DMS114 treated with DMSO at 0.1 percent for 48 hours (cell line): Measurements from ENCODE around the gene IPP.
"Not testable (repeated sequence)": the region's sequence is repeated elsewhere in the genome, so short reads cannot be mapped to it uniquely, and the experiment has no call there.

ENCODE experiments used
- DNase-seq: peaks from one replicate; lab custom pipeline; 2025; ENCODE audit not compliant: unreplicated experiment; lab: John Stamatoyannopoulos, UW

Gene IPP

DNA sequence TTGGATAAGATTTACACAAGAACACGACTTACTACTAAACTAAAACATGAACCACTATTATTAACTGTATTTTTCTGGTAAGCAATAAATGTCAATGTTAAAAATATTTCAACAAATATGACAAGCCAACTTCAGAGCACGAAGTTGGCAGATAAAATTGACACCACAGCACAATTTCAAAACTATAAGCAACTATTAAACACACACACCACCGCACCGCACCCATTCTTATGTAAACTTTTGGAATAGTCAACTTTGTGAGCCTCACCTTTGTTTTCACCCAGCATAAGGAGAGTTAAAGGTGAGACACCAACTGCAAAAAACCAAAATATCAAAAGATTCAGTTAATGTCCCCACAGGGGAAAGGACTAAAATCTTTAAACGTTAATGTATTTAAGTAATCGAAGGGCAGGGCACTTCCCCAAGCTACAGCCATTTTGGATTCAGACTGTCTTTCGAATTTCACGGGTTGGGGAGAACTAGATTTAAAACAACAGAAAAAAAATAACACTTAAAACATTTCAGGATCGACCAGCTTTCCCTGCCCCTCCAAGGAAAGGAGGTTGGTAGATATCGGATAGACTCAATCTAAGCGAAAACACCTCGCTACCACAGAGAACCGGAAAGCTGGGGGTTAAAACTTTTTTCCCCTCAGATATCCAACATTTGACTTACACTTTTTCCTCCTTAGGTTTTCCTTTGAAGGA lies 65.0 kb downstream of the IPP start:
- DNase-seq = no peak

GRCh38 chr1:45684402-45684801 lies 66.1 kb downstream of the IPP start:
- no peak for DNase-seq

- DNase-seq = no peak
Measured at GRCh38 chr1:45682942-45683341, 67.5 kb downstream of the IPP start.

DNA sequence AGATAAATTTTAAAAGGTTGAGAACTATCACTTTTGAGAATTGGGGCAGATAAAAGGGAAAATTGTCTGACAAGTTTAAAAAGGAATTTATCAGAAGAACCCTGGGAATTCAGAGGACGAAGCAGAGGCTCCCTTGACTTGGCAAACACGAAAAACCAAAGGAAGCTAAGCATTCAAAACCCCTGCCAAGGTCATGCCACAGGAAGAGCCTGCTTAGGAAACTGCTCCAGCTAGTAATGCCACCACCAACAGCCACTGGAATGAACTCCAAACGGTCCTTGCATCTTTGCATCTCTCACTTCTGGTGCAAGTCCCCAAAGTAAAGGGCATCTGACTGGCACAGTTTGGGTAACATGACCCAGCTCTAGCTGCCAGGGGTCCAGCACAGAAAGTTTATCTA lies 71.3 kb downstream of the IPP start:
- no peak for DNase-seq

DNA sequence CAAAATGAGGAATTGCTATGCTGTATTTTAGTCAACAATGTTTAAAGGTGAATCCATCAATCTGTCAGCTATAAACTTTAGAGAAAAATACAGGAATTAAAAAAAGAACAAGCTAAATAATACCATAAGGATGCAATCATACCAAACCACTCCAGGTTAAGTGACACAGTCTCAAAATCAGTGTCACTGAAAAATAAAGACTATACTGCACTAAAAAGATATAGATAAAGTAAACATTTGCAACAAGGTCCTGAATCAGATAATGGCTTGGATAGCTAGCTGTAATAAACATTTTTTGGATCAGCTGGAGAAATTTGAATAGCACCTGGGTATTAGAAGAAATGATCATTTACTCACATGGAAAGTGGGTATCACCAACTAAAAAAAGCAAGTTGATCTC lies 72.0 kb downstream of the IPP start:
- DNase-seq = no peak

DNA sequence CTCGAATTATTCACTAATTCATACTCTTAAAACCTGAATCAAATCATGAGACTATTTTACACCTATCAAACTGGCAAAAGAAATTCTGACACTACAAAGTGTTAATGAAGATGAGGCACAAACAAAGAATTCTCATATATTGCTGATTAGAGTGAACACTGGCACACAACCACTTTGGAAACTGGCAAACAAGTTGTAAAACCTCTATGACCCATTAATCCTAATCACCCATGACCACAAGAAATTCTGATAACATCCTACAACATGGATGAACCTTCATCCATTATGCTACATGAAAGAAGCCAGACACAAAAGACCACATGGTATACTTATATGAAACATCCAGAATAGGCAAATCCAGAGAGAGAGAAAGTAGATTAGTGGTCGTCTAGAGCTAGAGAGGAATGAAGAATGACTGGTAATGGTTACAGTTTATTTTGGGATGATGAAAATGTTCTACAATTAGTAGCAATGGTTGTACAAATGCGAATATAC lies 72.7 kb downstream of the IPP start:
- no peak for DNase-seq

DNA sequence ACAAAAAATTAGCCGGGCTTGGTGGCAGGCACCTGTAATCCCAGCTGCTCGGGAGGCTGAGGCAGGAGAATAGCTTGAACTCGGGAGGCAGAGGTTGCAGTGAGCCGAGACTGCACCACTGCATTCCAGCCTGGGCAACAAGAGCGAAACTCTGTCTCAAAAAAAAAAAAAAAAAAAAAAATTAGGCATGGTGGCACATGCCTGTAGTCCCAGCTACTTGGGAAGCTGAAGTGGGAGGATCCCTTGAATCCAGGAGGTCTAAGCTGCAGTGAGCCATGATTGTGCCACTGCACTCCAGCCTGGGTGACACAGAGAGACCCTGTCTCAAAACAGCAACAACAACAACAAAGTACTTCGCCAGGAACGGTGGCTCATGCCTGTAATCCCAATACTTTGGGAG lies 73.9 kb downstream of the IPP start:
- DNase-seq = not testable (repeated sequence)

GRCh38 chr1:45674478-45674877 lies 76.0 kb downstream of the IPP start:
- no peak for DNase-seq

GRCh38 chr1:45673956-45674355 lies 76.5 kb downstream of the IPP start:
- no peak for DNase-seq

- no peak for DNase-seq
Measured at GRCh38 chr1:45669859-45670655, 80.4 kb downstream of the IPP start.

GRCh38 chr1:45669379-45669778 lies 81.1 kb downstream of the IPP start:
- DNase-seq = no peak

DNA sequence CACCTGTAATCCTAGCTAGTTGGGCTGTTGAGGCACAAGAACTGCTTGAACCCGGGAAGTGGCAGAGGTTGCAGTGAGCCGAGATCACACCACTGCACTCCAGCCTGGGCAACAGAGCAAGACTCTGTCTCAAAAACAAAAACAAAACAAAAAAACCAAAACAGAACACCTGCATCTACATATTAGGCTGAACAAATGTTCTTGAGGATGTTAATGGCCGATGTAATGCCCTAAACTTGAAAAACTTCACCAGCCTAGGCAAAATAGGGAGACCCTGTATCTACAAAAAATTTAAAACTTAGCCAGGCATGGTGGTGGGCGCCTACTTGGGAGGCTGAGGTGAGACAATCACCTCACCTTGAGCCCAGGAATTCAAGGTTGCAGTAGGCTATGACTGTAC lies 81.9 kb downstream of the IPP start:
- DNase-seq = no peak

GRCh38 chr1:45667321-45668111 lies 82.9 kb downstream of the IPP start:
- no peak for DNase-seq

GRCh38 chr1:45666836-45667235 lies 83.6 kb downstream of the IPP start:
- DNase-seq = no peak

- DNase-seq = no peak
Measured at GRCh38 chr1:45660336-45660735, 90.1 kb downstream of the IPP start.

DNA sequence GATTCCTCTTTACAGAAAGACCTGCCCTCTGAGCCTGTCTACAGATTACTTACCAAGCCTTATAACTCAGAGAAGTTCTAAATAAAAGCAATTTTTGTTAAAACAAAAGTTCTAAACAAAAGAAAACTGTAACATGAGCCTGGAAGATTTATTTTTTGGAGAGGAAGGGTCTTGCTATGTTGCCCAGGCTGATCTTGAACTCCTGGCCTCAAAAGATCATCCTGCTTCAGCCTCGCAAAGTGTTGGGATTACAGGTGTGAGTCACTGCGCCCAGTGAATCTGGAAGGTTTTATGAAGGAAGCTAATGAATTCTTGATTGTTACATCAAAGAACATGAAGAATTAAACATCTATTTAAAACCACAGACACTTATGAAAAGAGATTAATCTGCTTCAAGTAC lies 91.2 kb downstream of the IPP start:
- DNase-seq = no peak

DNA sequence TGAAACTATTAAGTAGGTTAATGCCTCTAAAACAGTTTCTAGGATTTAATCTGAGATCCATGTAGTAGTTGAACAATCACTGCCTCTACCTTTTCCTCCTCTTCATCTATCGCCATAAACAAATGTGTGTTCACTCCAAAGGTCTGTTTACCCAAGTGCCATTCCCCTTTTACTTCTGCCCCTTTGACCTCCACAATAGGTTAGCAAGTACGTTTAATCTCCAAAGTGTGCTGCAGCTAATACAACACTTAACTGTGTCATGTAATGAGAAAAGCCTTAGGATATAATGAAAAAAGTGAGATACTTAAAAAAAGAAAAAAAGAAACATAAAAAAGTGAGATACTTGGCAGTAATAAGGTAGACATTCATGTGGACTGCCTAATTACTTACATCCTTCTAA lies 92.3 kb downstream of the IPP start:
- DNase-seq = no peak

- no peak for DNase-seq
Measured at GRCh38 chr1:45656573-45657226, 93.8 kb downstream of the IPP start.

- no peak for DNase-seq
Measured at GRCh38 chr1:45654540-45655280, 95.7 kb downstream of the IPP start.
